GM21723 (cell line): ENCODE results near the gene RPS6KB1.
"Not testable (repeated sequence)": the region's sequence is repeated elsewhere in the genome, so short reads cannot be mapped to it uniquely, and the experiment has no call there.

ENCODE experiments used
- ATAC-seq: cut with Tn5 transposase; IDR thresholded peaks from one replicate; pipeline ENCODE4 v1.9.1; 2021; ENCODE audit warnings: mild to moderate bottlenecking, moderate library complexity; ENCODE audit not compliant: unreplicated experiment

Gene RPS6KB1

GRCh38 chr17:59870482-59870881 lies 22.4 kb upstream of the RPS6KB1 start:
- no peak for ATAC-seq

- no peak for ATAC-seq
Measured at GRCh38 chr17:59872351-59872750, 20.6 kb upstream of the RPS6KB1 start.

GRCh38 chr17:59873414-59873813 lies 19.5 kb upstream of the RPS6KB1 start:
- not testable (repeated sequence) for ATAC-seq

- no peak for ATAC-seq
Measured at GRCh38 chr17:59874376-59874775, 18.5 kb upstream of the RPS6KB1 start.

- no peak for ATAC-seq
Measured at GRCh38 chr17:59876107-59876506, 16.8 kb upstream of the RPS6KB1 start.

GRCh38 chr17:59877965-59878364 lies 15.0 kb upstream of the RPS6KB1 start:
- no peak for ATAC-seq

GRCh38 chr17:59878624-59879023 lies 14.3 kb upstream of the RPS6KB1 start:
- ATAC-seq, result no peak

- no peak for ATAC-seq
Measured at GRCh38 chr17:59884861-59885260, 8.1 kb upstream of the RPS6KB1 start.

GRCh38 chr17:59888145-59888750 lies 4.7 kb upstream of the RPS6KB1 start:
- no peak for ATAC-seq

- no peak for ATAC-seq
Measured at GRCh38 chr17:59890720-59891119, 2.2 kb upstream of the RPS6KB1 start.

- peak; percentile 57 for ATAC-seq
Measured at GRCh38 chr17:59892251-59892923, 534 bp upstream of the RPS6KB1 start.

GRCh38 chr17:59893676-59894100 lies 767 bp downstream of the RPS6KB1 start:
- no peak for ATAC-seq

- no peak for ATAC-seq
Measured at GRCh38 chr17:59897090-59897489, 4.2 kb downstream of the RPS6KB1 start.

- ATAC-seq, result no peak
Measured at GRCh38 chr17:59899099-59899498, 6.2 kb downstream of the RPS6KB1 start.

GRCh38 chr17:59901604-59902003 lies 8.7 kb downstream of the RPS6KB1 start:
- ATAC-seq, result no peak

GRCh38 chr17:59903455-59903854 lies 10.5 kb downstream of the RPS6KB1 start:
- ATAC-seq, result no peak

- no peak for ATAC-seq
Measured at GRCh38 chr17:59907467-59907866, 14.5 kb downstream of the RPS6KB1 start.

GRCh38 chr17:59914274-59914854 lies 21.4 kb downstream of the RPS6KB1 start:
- no peak for ATAC-seq

- ATAC-seq, result no peak
Measured at GRCh38 chr17:59916446-59916845, 23.5 kb downstream of the RPS6KB1 start.

GRCh38 chr17:59920637-59921036 lies 27.7 kb downstream of the RPS6KB1 start:
- not testable (repeated sequence) for ATAC-seq

GRCh38 chr17:59930121-59930520 lies 37.2 kb downstream of the RPS6KB1 start:
- ATAC-seq, result not testable (repeated sequence)

GRCh38 chr17:59930768-59931167 lies 37.8 kb downstream of the RPS6KB1 start:
- ATAC-seq, result not testable (repeated sequence)
